Body of pancreas (tissue), 4 donors: ENCODE measurements around the gene GM2A.

ENCODE experiments used
- POLR2A ChIP-seq, 3 donors: fragments of 450-650 bp; IDR thresholded peaks; one replicate each; pipeline ENCODE4 v1.6.1; 2016; ENCODE audit warnings: antibody characterized with exemption in 3 of 3, mild to moderate bottlenecking in 2 of 3
- TF ChIP-seq, protein P1 (sequence below), 7 experiments: fragments of 450-650 bp in 4 of 7; fragments of 200-600 bp in 3 of 7; sonication (generic) in 3 of 7; IDR thresholded peaks; one replicate each; pipeline ENCODE4 v1.5.1; 2016 to 2019; ENCODE audit warnings: antibody characterized with exemption in 7 of 7

DNA sequence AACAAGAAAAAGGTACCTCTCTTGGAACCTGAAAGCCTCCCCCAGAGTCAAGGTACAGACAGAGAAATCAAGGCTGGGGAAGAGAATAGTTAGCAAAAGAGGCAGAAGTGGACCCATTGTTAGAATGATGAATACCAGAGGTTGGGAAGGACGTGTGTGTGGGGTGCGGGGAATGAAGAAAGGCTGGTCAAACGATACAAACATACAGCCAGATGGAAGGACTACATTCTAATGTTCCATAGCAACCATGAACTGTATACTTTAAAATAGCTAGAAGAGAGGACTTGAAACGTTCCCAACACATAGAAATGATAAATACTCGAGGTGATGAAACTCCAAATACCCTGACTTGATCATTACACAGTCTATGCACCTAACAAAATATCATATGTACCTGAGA lies 36.2 kb upstream of the GM2A start:
- no peak for TF ChIP-seq POLR2A (IDR thresholded peaks at IDR 0.05)
- TF ChIP-seq, protein P1, sequence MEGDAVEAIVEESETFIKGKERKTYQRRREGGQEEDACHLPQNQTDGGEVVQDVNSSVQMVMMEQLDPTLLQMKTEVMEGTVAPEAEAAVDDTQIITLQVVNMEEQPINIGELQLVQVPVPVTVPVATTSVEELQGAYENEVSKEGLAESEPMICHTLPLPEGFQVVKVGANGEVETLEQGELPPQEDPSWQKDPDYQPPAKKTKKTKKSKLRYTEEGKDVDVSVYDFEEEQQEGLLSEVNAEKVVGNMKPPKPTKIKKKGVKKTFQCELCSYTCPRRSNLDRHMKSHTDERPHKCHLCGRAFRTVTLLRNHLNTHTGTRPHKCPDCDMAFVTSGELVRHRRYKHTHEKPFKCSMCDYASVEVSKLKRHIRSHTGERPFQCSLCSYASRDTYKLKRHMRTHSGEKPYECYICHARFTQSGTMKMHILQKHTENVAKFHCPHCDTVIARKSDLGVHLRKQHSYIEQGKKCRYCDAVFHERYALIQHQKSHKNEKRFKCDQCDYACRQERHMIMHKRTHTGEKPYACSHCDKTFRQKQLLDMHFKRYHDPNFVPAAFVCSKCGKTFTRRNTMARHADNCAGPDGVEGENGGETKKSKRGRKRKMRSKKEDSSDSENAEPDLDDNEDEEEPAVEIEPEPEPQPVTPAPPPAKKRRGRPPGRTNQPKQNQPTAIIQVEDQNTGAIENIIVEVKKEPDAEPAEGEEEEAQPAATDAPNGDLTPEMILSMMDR (IDR thresholded peaks at IDR 0.05) = no peak
